Gastrocnemius medialis (tissue), 4 donors: ENCODE measurements around the gene APOA1. TPM values are rescaled to one million over a fixed set of nuclear protein-coding genes. Genes with fewer than 3 reads are reported as not detected.
A peak's percentile ranks its signal among the peaks of the same experiment; 100 is the strongest.
"Not testable (repeated sequence)": the region's sequence is repeated elsewhere in the genome, so short reads cannot be mapped to it uniquely, and the experiment has no call there.

Source experiments
- ATAC-seq, 2 donors: fragments of 150-250 bp; one replicate each; pipeline ENCODE4 v1.9.1; 2016
- DNase-seq, 2 donors: peaks; one replicate each; pipeline ENCODE4 v3.0.0-alpha.2; 2019
- H3K27ac ChIP-seq, 4 donors: fragments of 200-600 bp; sonication (generic); 1 replicate in 1 of 4; 2 replicates in 3 of 4; pipeline ENCODE4 v1.5.1; 2016 to 2018; ENCODE audit warnings: mild to moderate bottlenecking in 2 of 4, moderate library complexity in 1 of 4
- H3K27me3 ChIP-seq, 3 donors: fragments of 200-600 bp; sonication (generic) in 2 of 3; 1 replicate in 1 of 3; 2 replicates in 2 of 3; pipeline versions ENCODE4 v1.5.1 to v1.6.0; 2016 to 2019; ENCODE audit warnings: mild to moderate bottlenecking in 1 of 3, moderate library complexity in 1 of 3
- H3K36me3 ChIP-seq, 2 donors: fragments of 200-600 bp; sonication (generic) in 1 of 2; one replicate each; pipeline ENCODE4 v1.5.1; 2017 to 2018
- H3K4me1 ChIP-seq, 2 donors: fragments of 200-600 bp; sonication (generic) in 1 of 2; one replicate each; pipeline ENCODE4 v1.5.1; 2016 to 2017; ENCODE audit warnings: mild to moderate bottlenecking in 2 of 2
- H3K4me3 ChIP-seq, 4 donors: fragments of 200-600 bp; sonication (generic) in 3 of 4; 1 replicate in 1 of 4; 2 replicates in 3 of 4; pipeline ENCODE4 v1.5.1; 2016 to 2019; ENCODE audit warnings: mild to moderate bottlenecking in 2 of 4
- H3K9me3 ChIP-seq, 3 donors: fragments of 200-600 bp; sonication (generic) in 2 of 3; 1 replicate in 1 of 3; 2 replicates in 2 of 3; pipeline ENCODE4 v1.5.1; 2016 to 2019
- POLR2A ChIP-seq, 2 donors: fragments of 450-650 bp; IDR thresholded peaks; one replicate each; pipeline ENCODE4 v1.6.1; 2017; ENCODE audit warnings: antibody characterized with exemption in 2 of 2, mild to moderate bottlenecking in 2 of 2, moderate library complexity in 2 of 2
- in situ Hi-C, 4 donors: fragments of 200-750 bp; cut with MboI; loops; one replicate each; pipeline versions ENCODE4 v1.15.0 to v1.8.0; 2017; ENCODE audit warnings: low sequenced_read_pairs in 4 of 4
- intact Hi-C: fragments of 100-400 bp; cut with DNase I; formaldehyde crosslinking; loops from one replicate; pipeline ENCODE4 v1.15.1; 2023; ENCODE audit warnings: low total_unique reads
- total RNA-seq, 4 donors: library from RNA; depleted of rRNA; stranded (reverse); fragments of >200 nt; gene quantifications; one replicate each; pipeline versions ENCODE4 v1.1.0 to v1.2.3, GENCODE V29; 2016
- TF ChIP-seq, protein P1 (sequence below), 5 experiments: fragments of 450-650 bp in 3 of 5; fragments of 200-600 bp in 2 of 5; sonication (generic) in 2 of 5; IDR thresholded peaks in 4 of 5; conservative IDR thresholded peaks in 1 of 5; 1 replicate in 4 of 5; 2 replicates in 1 of 5; pipeline ENCODE4 v1.5.1; 2016 to 2019; ENCODE audit warnings: antibody characterized with exemption in 5 of 5, mild to moderate bottlenecking in 3 of 5, moderate library complexity in 3 of 5

The APOA1 gene
- total RNA-seq, 4 donors from 2014 or later: 0.56 to 35.8 (median 18.2) TPM; not detected in 1

GRCh38 chr11:116808262-116809175, 28.9 kb downstream of the APOA1 start:
- no peaks in the 10 kb centered on the region for H3K4me1 ChIP-seq
- TF ChIP-seq, protein P1, sequence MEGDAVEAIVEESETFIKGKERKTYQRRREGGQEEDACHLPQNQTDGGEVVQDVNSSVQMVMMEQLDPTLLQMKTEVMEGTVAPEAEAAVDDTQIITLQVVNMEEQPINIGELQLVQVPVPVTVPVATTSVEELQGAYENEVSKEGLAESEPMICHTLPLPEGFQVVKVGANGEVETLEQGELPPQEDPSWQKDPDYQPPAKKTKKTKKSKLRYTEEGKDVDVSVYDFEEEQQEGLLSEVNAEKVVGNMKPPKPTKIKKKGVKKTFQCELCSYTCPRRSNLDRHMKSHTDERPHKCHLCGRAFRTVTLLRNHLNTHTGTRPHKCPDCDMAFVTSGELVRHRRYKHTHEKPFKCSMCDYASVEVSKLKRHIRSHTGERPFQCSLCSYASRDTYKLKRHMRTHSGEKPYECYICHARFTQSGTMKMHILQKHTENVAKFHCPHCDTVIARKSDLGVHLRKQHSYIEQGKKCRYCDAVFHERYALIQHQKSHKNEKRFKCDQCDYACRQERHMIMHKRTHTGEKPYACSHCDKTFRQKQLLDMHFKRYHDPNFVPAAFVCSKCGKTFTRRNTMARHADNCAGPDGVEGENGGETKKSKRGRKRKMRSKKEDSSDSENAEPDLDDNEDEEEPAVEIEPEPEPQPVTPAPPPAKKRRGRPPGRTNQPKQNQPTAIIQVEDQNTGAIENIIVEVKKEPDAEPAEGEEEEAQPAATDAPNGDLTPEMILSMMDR (IDR thresholded peaks at IDR 0.05 in 4 of 5, conservative IDR thresholded peaks at IDR 0.05 in 1 of 5): no peak
- TF ChIP-seq POLR2A (IDR thresholded peaks at IDR 0.05): no peak
- H3K4me3 ChIP-seq: no peak overlapping the region
- H3K27me3 ChIP-seq: no peaks in the 10 kb centered on the region
- intact Hi-C loops: no loop called here
- ATAC-seq (peak; percentile 32 to 42), DNase-seq (no peak)
- peak overlapping the region in 1 of 4 donors; percentile 0 for H3K27ac ChIP-seq
- in situ Hi-C loops: no loop called here
- H3K9me3 ChIP-seq: no peaks in the 10 kb centered on the region
- no peaks in the 10 kb centered on the region for H3K36me3 ChIP-seq

GRCh38 chr11:116807601-116808261, 29.7 kb downstream of the APOA1 start:
- H3K36me3 ChIP-seq: no peaks in the 10 kb centered on the region
- H3K27ac ChIP-seq: no peak overlapping the region
- no peaks in the 10 kb centered on the region for H3K9me3 ChIP-seq
- TF ChIP-seq POLR2A (IDR thresholded peaks at IDR 0.05): no peak
- TF ChIP-seq, protein P1 (IDR thresholded peaks at IDR 0.05 in 4 of 5, conservative IDR thresholded peaks at IDR 0.05 in 1 of 5): no peak
- in situ Hi-C loops: no loop called here
- no peak for ATAC-seq
- H3K27me3 ChIP-seq: no peaks in the 10 kb centered on the region
- H3K4me1 ChIP-seq: no peaks in the 10 kb centered on the region
- DNase-seq: no peak
- H3K4me3 ChIP-seq: no peak overlapping the region
- intact Hi-C loops: no loop called here

GRCh38 chr11:116804001-116804400, 33.4 kb downstream of the APOA1 start:
- no peak for DNase-seq
- in situ Hi-C loops: no loop called here
- Histone ChIP-seq H3K36me3 (no peaks in the 10 kb centered on the region), H3K4me3 (no peak overlapping the region), H3K4me1 (no peaks in the 10 kb centered on the region), H3K27me3 (no peaks in the 10 kb centered on the region), H3K27ac (no peak overlapping the region), H3K9me3 (no peaks in the 10 kb centered on the region)
- no peak for ATAC-seq
- intact Hi-C loops: no loop called here
- TF ChIP-seq, protein P1 (IDR thresholded peaks at IDR 0.05 in 4 of 5, conservative IDR thresholded peaks at IDR 0.05 in 1 of 5): no peak
- no peak for TF ChIP-seq POLR2A (IDR thresholded peaks at IDR 0.05)

DNA sequence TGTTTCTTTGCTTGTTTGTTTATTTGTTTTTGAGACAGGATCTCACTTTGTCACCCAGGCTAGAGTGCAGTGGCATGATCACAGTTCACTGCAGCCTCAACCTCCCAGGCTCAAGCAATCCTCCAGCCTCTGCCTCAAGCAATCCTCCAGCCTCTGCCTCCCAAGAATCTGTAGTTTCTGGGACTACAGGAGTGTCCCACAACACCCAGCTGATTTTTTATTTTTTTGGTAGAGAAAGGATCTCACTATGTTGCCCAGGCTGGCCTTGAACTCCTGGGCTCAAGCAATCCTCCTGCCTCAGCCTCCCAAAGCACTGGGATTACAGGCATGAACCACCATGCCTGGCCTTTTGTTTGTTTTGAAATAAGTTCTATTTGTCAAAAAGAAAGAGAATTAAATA, 35.8 kb downstream of the APOA1 start:
- DNase-seq, in situ Hi-C loops: not testable (repeated sequence)

GRCh38 chr11:116800610-116801009, 36.8 kb downstream of the APOA1 start:
- no peak for DNase-seq
- TF ChIP-seq POLR2A (IDR thresholded peaks at IDR 0.05): no peak
- TF ChIP-seq, protein P1 (IDR thresholded peaks at IDR 0.05 in 4 of 5, conservative IDR thresholded peaks at IDR 0.05 in 1 of 5): no peak
- no peak for ATAC-seq
- in situ Hi-C loops (no loop called here), intact Hi-C loops (no loop called here)
- no peaks in the 10 kb centered on the region for H3K27me3 ChIP-seq
- no peaks in the 10 kb centered on the region for H3K36me3 ChIP-seq
- no peaks in the 10 kb centered on the region for H3K9me3 ChIP-seq
- no peak overlapping the region for H3K27ac ChIP-seq
- H3K4me3 ChIP-seq: no peak overlapping the region
- no peaks in the 10 kb centered on the region for H3K4me1 ChIP-seq

More for the DNA sequence above, 35.8 kb downstream of the APOA1 start:
- H3K27ac ChIP-seq, H3K4me3 ChIP-seq, intact Hi-C loops, H3K27me3 ChIP-seq, H3K36me3 ChIP-seq, H3K4me1 ChIP-seq, H3K9me3 ChIP-seq, ATAC-seq: not testable (repeated sequence)
